Measurements from ENCODE around the gene SMPD4.
A peak's percentile ranks its signal among the peaks of the same experiment; 100 is the strongest.

DNA sequence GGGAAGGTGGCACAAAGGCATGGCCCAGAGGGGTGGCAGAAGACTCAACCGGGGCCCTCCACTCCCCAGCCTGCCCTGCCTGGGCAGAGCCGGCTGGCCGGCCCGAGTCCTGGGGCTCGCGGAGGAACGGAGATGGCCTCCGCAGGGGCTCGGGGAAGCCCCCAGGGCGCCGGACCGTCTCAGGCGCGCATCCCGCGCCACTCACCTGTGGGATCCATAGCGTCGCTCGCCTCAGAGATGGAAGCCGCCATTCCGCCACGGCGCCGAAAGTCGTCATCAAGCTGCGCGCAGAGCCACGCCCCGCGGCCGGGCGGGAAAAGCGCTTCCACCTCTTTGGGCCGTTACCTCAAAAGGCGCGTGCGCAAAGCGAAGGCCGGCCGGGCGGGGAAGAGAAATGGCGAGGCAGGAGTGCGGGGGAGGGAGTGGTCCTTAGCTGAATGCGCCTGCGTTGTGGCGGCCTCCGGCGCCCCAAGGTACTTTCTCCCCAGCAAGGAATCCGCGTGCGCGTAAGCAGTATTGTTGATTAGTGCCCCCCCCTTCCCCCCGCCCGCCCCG, at the start of gene SMPD4:
- TF ChIP-seq, protein P1, sequence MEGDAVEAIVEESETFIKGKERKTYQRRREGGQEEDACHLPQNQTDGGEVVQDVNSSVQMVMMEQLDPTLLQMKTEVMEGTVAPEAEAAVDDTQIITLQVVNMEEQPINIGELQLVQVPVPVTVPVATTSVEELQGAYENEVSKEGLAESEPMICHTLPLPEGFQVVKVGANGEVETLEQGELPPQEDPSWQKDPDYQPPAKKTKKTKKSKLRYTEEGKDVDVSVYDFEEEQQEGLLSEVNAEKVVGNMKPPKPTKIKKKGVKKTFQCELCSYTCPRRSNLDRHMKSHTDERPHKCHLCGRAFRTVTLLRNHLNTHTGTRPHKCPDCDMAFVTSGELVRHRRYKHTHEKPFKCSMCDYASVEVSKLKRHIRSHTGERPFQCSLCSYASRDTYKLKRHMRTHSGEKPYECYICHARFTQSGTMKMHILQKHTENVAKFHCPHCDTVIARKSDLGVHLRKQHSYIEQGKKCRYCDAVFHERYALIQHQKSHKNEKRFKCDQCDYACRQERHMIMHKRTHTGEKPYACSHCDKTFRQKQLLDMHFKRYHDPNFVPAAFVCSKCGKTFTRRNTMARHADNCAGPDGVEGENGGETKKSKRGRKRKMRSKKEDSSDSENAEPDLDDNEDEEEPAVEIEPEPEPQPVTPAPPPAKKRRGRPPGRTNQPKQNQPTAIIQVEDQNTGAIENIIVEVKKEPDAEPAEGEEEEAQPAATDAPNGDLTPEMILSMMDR (IDR thresholded peaks at IDR 0.05): no peak
- TF ChIP-seq POLR2A (IDR thresholded peaks at IDR 0.05): peak in 2 of 4 donors; percentile 33 to 47

Data from esophagus squamous epithelium (tissue), 4 donors.